Neural progenitor cell (in vitro differentiated cells): Measurements from ENCODE around the gene CTNNBL1. TPM values are rescaled to one million over a fixed set of nuclear protein-coding genes. Genes with fewer than 3 reads are reported as not detected.

Experiments used
- DNase-seq: peaks from one replicate; pipeline ENCODE4 v3.0.0-alpha.2; 2016; ENCODE audit warnings: low spot score
- H2AFZ ChIP-seq: fragments of 200-600 bp; sonication (generic); replicated peaks from 2 replicates; pipeline ENCODE4 v1.6.1; 2016; ENCODE audit warnings: antibody characterized with exemption
- H3F3A ChIP-seq: fragments of 200-600 bp; sonication (generic); 2 replicates; pipeline ENCODE4 v1.6.1; 2016; ENCODE audit warnings: antibody characterized with exemption, low read depth
- H3K27ac ChIP-seq: fragments of 200-600 bp; sonication (generic); 2 replicates; pipeline ENCODE4 v1.5.1; 2016; ENCODE audit warnings: mild to moderate bottlenecking
- H3K27me3 ChIP-seq: fragments of 200-600 bp; sonication (generic); 2 replicates; pipeline ENCODE4 v1.6.1; 2016; ENCODE audit warnings: mild to moderate bottlenecking, moderate library complexity
- H3K36me3 ChIP-seq: fragments of 200-600 bp; sonication (generic); 2 replicates; pipeline ENCODE4 v1.5.1; 2016
- H3K4me1 ChIP-seq: fragments of 200-600 bp; sonication (generic); 2 replicates; pipeline ENCODE4 v1.6.1; 2016; ENCODE audit warnings: mixed run types
- H3K4me2 ChIP-seq: fragments of 200-600 bp; sonication (generic); 2 replicates; pipeline ENCODE4 v1.6.1; 2016
- H3K4me3 ChIP-seq: fragments of 200-600 bp; sonication (generic); 2 replicates; pipeline ENCODE4 v1.5.1; 2016
- H3K79me2 ChIP-seq: fragments of 200-600 bp; sonication (generic); 2 replicates; pipeline ENCODE4 v1.6.1; 2016; ENCODE audit warnings: low read depth
- H3K9ac ChIP-seq: fragments of 200-600 bp; sonication (generic); 2 replicates; pipeline ENCODE4 v1.6.1; 2016
- H3K9me3 ChIP-seq: fragments of 200-600 bp; sonication (generic); 2 replicates; pipeline ENCODE4 v1.5.1; 2016; ENCODE audit warnings: low read depth
- H4K20me1 ChIP-seq: fragments of 200-600 bp; sonication (generic); 2 replicates; pipeline ENCODE4 v1.6.1; 2016; ENCODE audit warnings: low read depth
- H3K27ac Mint-ChIP-seq: 3 replicates; pipeline ENCODE4 v1.8.0; 2021; ENCODE audit warnings: mixed read lengths
- H3K27me3 Mint-ChIP-seq: 2 replicates; pipeline ENCODE4 v1.8.0; 2022; ENCODE audit warnings: low read depth, mild to moderate bottlenecking, inconsistent platforms, moderate library complexity, mixed read lengths; ENCODE audit not compliant: insufficient read depth
- H3K36me3 Mint-ChIP-seq: 3 replicates; pipeline ENCODE4 v1.8.0; 2021; ENCODE audit warnings: mixed read lengths
- H3K4me1 Mint-ChIP-seq: 3 replicates; pipeline ENCODE4 v1.8.0; 2021; ENCODE audit warnings: mixed read lengths
- H3K4me3 Mint-ChIP-seq: 3 replicates; pipeline ENCODE4 v1.8.0; 2021; ENCODE audit warnings: mild to moderate bottlenecking, moderate library complexity, mixed read lengths
- H3K9me3 Mint-ChIP-seq: 3 replicates; pipeline ENCODE4 v1.8.0; 2020; ENCODE audit warnings: mixed read lengths
- EZH2 ChIP-seq: fragments of 200-600 bp; sonication (generic); IDR thresholded peaks from 2 replicates; pipeline ENCODE4 v1.6.1; 2017; ENCODE audit warnings: antibody characterized with exemption, mild to moderate bottlenecking, moderate library complexity
- EZH2phosphoT487 ChIP-seq: fragments of 200-600 bp; sonication (generic); IDR thresholded peaks from 2 replicates; pipeline ENCODE4 v1.6.1; 2017; ENCODE audit warnings: antibody characterized with exemption
- total RNA-seq: library from RNA; depleted of rRNA; stranded (reverse); fragments of >200 nt; gene quantifications from 2 replicates; pipeline ENCODE4 v1.2.3, GENCODE V29; 2015; ENCODE audit warnings: low replicate concordance
- TF ChIP-seq, protein P1 (sequence below): fragments of 200-600 bp; sonication (generic); IDR thresholded peaks from 2 replicates; pipeline ENCODE4 v1.5.1; 2017; ENCODE audit warnings: antibody characterized with exemption, mild to moderate bottlenecking

Gene CTNNBL1
- total RNA-seq, 1 donor from 2014 or later, result 54.5 TPM

DNA sequence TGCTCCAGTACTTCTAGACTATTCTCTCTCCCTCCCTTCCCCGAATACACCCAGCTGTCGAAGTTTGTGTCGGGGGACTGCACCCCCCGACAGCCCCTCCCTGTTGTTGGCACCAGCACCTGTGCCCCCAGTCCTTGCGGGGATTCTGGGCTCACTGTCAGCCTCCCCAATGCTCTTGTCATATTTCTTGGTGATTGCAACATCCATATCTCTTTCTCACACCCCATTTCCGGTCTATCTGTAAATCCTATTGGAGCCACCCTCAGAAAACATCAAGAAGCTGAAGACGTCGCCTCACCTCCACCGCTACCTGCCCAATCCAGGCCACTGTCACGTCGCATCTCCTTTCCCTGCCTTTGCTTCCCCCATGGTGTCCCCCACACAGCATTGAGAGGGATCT lies 176.5 kb downstream of the CTNNBL1 start:
- Histone ChIP-seq H3K4me1 (peaks cover 20% of the 10 kb centered on the region), H3K4me3 (no peak overlapping the region), H3K27ac (no peak overlapping the region), H4K20me1 (no peaks in the 10 kb centered on the region), H3K9ac (no peak overlapping the region), H3K4me2 (no peak overlapping the region), H3K79me2 (no peaks in the 10 kb centered on the region), H3K36me3 (no peaks in the 10 kb centered on the region), H2AFZ (no peak overlapping the region), H3K9me3 (no peaks in the 10 kb centered on the region), H3F3A (peaks cover 16% of the 10 kb centered on the region), H3K27me3 (no peaks in the 10 kb centered on the region)
- Mint-ChIP-seq H3K27ac (no peak overlapping the region), H3K36me3 (peaks cover 20% of the 10 kb centered on the region), H3K27me3 (peaks cover 4% of the 10 kb centered on the region), H3K9me3 (no peaks in the 10 kb centered on the region), H3K4me3 (no peak overlapping the region), H3K4me1 (peaks cover 48% of the 10 kb centered on the region)
- DNase-seq, result no peak
- TF ChIP-seq EZH2phosphoT487 (no peak), EZH2 (no peak)
- TF ChIP-seq, protein P1, sequence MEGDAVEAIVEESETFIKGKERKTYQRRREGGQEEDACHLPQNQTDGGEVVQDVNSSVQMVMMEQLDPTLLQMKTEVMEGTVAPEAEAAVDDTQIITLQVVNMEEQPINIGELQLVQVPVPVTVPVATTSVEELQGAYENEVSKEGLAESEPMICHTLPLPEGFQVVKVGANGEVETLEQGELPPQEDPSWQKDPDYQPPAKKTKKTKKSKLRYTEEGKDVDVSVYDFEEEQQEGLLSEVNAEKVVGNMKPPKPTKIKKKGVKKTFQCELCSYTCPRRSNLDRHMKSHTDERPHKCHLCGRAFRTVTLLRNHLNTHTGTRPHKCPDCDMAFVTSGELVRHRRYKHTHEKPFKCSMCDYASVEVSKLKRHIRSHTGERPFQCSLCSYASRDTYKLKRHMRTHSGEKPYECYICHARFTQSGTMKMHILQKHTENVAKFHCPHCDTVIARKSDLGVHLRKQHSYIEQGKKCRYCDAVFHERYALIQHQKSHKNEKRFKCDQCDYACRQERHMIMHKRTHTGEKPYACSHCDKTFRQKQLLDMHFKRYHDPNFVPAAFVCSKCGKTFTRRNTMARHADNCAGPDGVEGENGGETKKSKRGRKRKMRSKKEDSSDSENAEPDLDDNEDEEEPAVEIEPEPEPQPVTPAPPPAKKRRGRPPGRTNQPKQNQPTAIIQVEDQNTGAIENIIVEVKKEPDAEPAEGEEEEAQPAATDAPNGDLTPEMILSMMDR, result no peak

DNA sequence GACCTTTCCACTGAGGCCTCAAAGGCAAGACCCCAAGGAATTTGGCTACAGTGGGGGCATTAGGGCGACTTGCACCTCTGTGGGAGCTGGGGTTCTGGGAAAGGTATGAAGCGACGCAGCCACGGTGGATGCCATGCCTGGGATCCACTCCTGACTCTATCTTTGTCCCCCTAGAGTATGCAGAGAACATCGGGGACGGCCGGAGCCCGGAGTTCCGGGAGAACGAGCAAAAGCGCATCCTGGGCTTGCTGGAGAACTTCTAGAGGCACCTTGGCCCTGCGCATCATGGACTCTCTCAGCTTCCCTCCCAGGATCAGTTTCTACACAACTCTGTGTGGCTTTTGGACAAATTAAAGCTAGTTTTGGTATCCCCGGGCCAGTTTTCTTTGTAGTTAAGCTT lies 177.9 kb downstream of the CTNNBL1 start:
- Histone ChIP-seq H3K9ac (no peak overlapping the region), H3K4me1 (peaks cover 20% of the 10 kb centered on the region), H2AFZ (no peak overlapping the region), H3K79me2 (no peaks in the 10 kb centered on the region), H3K9me3 (no peaks in the 10 kb centered on the region), H3K27me3 (no peaks in the 10 kb centered on the region), H3F3A (peaks cover 16% of the 10 kb centered on the region), H4K20me1 (no peaks in the 10 kb centered on the region), H3K36me3 (no peaks in the 10 kb centered on the region), H3K4me3 (no peak overlapping the region), H3K27ac (no peak overlapping the region), H3K4me2 (no peak overlapping the region)
- Mint-ChIP-seq H3K9me3 (no peaks in the 10 kb centered on the region), H3K27ac (no peak overlapping the region), H3K4me3 (no peak overlapping the region), H3K4me1 (peaks cover 46% of the 10 kb centered on the region), H3K27me3 (peaks cover 4% of the 10 kb centered on the region), H3K36me3 (peaks cover 18% of the 10 kb centered on the region)
- no peak for DNase-seq
- TF ChIP-seq EZH2phosphoT487 (no peak), EZH2 (no peak)
- TF ChIP-seq, protein P1, result no peak

DNA sequence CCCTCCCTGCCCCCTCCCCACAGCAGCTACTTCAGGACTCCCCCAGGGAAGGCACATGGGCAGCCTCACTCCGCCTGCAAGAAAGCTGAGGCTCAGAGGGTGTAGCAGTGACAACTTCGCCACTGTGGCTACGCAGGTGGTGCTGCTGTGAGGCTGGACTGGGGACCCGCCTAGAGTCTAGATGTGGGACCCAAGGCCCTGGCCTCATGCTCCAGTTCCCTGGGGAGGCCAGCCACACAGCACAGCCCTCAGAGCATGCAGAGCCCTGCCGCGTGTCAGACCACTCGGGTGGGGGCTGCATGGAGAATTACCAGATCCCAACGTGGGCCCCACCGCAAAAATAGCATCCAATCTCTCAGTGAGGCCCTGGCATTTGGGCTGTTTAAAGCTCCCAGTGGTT lies 178.3 kb downstream of the CTNNBL1 start:
- DNase-seq, result no peak
- Histone ChIP-seq H3K79me2 (no peaks in the 10 kb centered on the region), H3K9ac (no peak overlapping the region), H3K4me1 (peaks cover 20% of the 10 kb centered on the region), H3K4me3 (no peak overlapping the region), H3K27me3 (no peaks in the 10 kb centered on the region), H3F3A (peaks cover 16% of the 10 kb centered on the region), H3K36me3 (no peaks in the 10 kb centered on the region), H3K4me2 (no peak overlapping the region), H3K27ac (no peak overlapping the region), H2AFZ (no peak overlapping the region), H4K20me1 (no peaks in the 10 kb centered on the region), H3K9me3 (no peaks in the 10 kb centered on the region)
- Mint-ChIP-seq H3K27me3 (peaks cover 4% of the 10 kb centered on the region), H3K9me3 (no peaks in the 10 kb centered on the region), H3K4me3 (no peak overlapping the region), H3K27ac (no peak overlapping the region), H3K36me3 (peaks cover 18% of the 10 kb centered on the region), H3K4me1 (peaks cover 44% of the 10 kb centered on the region)
- TF ChIP-seq, protein P1, result no peak
- TF ChIP-seq EZH2 (no peak), EZH2phosphoT487 (no peak)
